Stomach smooth muscle (tissue), 2 donors: ENCODE data around the gene SLC43A2.

Experiments
- H3K27ac ChIP-seq: one replicate; pipeline ENCODE4 v1.7.0; 2013; ENCODE audit warnings: mild to moderate bottlenecking, low read length, inconsistent platforms
- H3K27me3 ChIP-seq, 2 donors: one replicate each; pipeline ENCODE4 v1.7.0; 2013; ENCODE audit warnings: low read length in 2 of 2; ENCODE audit not compliant: insufficient read depth in 2 of 2, control insufficient read depth in 1 of 2
- H3K36me3 ChIP-seq, 2 donors: one replicate each; pipeline ENCODE4 v1.7.0; 2013; ENCODE audit warnings: low read length in 2 of 2; ENCODE audit not compliant: control insufficient read depth in 2 of 2, insufficient read depth in 2 of 2
- H3K4me1 ChIP-seq: one replicate; pipeline ENCODE4 v1.7.0; 2013; ENCODE audit warnings: low read length; ENCODE audit not compliant: control insufficient read depth, insufficient read depth
- H3K4me3 ChIP-seq, 2 donors: one replicate each; pipeline ENCODE4 v1.7.0; 2013; ENCODE audit warnings: low read length in 2 of 2
- H3K9ac ChIP-seq, 2 donors: one replicate each; pipeline ENCODE4 v1.7.0; 2013; ENCODE audit warnings: low read length in 2 of 2, mild to moderate bottlenecking in 1 of 2
- H3K9me3 ChIP-seq, 2 donors: one replicate each; pipeline ENCODE4 v1.7.0; 2013; ENCODE audit warnings: low read length in 2 of 2; ENCODE audit not compliant: control insufficient read depth in 2 of 2
- donor health status: healthy.
- donor health status: Pancreatic carcinoma.

The SLC43A2 gene

DNA sequence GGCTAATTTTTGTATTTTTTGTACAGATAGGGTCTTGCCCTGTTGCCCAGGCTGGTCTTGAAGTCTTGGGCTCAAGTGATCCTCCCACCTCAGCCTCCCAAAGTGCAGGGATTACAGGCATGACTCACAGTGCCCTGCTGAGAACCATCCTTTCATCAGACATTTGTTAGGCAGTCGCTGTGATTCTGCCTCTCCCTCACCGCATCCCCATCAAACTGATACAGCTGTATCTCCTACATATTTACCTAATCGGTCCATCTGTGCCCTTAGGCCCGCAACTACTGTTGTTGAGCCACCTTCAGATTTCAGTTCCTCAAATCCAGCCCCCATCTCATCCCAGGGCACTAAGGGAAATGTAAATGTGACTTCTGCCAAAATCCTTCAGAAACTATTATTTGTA, 2.0 kb upstream of the SLC43A2 start:
- Histone ChIP-seq H3K9me3 (no peaks in the 10 kb centered on the region), H3K4me1 (peaks cover 18% of the 10 kb centered on the region), H3K4me3 (no peak overlapping the region), H3K9ac (no peak overlapping the region), H3K27me3 (no peaks in the 10 kb centered on the region), H3K27ac (no peak overlapping the region), H3K36me3 (no peaks in the 10 kb centered on the region)

DNA sequence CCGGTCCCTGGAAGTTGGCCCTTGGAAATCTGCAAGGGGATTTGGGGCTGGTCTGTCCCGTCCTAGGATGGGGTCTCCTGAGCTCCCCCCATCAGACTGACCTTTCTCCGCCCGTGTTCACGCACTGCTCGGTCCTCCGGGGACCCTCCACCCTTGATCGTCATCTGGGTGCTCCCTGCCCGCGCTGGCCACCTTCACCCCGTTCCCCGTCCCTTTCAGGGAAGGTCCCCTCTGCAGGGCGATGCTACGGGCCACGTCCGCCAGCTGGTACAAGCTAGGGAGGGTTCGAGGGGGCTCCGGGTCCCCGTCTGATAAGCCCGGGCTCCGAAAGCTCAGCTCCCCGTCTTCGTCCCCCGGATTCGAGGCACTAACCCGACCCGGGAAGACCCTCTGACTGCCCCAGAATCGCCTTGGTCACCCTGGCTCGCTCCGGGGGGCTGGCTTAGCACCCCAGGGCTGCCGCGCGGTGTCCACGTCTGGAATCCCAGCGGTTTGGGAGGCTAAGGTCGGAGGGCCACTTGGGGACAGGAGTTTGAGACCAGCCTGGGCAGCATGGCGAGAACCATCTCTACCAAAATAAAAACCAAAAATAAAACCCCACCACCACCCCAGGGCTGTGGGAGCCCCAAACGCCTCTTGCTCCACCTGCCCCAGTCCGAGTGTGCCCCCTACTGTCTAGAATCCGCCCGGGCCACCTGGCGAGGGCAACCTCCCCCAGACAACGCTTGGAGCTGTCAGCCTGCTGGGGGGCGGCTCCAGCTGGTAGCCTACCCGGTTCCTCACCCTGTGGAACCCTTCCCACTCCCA, 1.1 kb upstream of the SLC43A2 start:
- peaks cover 18% of the 10 kb centered on the region for H3K4me1 ChIP-seq
- no peaks in the 10 kb centered on the region for H3K9me3 ChIP-seq
- no peaks in the 10 kb centered on the region for H3K27me3 ChIP-seq
- H3K27ac ChIP-seq: peak overlapping the region; percentile 93
- H3K4me3 ChIP-seq: peak overlapping the region; percentile 76 to 93
- H3K9ac ChIP-seq: peak overlapping the region; percentile 73 to 80
- peaks cover 0 to 3% of the 10 kb centered on the region in 2 donors for H3K36me3 ChIP-seq

DNA sequence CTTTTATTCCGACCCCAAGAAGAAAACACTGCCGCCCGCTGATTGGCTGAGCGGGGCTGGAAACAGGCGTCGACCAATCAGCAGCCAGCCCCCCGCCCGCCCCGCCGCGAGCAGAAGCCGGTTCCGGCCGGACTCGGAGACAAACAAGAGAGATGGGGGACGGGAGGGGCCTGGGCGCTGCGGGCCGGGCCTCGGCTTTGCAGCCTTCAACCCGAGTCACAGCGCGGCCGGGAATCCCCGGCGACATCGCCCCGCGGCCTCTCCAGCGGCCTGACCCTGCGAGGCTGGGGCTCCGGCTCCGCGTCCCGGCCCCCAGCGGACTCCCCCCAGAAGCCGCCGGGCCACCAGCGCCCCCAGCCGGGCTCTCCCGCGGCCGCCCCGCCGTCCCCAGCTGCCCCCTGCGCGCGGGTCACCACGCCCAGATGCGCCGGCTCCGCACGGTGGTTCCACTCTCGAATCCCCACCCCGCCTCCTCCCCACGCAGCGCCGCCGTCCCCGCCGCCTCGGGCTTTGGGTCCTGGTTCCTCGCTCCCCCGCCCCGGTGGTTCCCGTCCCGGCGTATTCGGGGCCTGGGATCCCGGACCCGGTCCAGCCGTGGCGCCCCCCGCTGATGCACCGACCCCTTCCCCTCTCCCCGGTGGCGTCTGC, 346 bp upstream of the SLC43A2 start:
- H3K36me3 ChIP-seq: peaks cover 0 to 3% of the 10 kb centered on the region in 2 donors
- H3K27ac ChIP-seq: peak overlapping the region; percentile 93
- peak overlapping the region; percentile 76 to 93 for H3K4me3 ChIP-seq
- H3K9ac ChIP-seq: peak overlapping the region; percentile 73 to 80
- no peaks in the 10 kb centered on the region for H3K27me3 ChIP-seq
- no peaks in the 10 kb centered on the region for H3K9me3 ChIP-seq
- peaks cover 18% of the 10 kb centered on the region for H3K4me1 ChIP-seq

DNA sequence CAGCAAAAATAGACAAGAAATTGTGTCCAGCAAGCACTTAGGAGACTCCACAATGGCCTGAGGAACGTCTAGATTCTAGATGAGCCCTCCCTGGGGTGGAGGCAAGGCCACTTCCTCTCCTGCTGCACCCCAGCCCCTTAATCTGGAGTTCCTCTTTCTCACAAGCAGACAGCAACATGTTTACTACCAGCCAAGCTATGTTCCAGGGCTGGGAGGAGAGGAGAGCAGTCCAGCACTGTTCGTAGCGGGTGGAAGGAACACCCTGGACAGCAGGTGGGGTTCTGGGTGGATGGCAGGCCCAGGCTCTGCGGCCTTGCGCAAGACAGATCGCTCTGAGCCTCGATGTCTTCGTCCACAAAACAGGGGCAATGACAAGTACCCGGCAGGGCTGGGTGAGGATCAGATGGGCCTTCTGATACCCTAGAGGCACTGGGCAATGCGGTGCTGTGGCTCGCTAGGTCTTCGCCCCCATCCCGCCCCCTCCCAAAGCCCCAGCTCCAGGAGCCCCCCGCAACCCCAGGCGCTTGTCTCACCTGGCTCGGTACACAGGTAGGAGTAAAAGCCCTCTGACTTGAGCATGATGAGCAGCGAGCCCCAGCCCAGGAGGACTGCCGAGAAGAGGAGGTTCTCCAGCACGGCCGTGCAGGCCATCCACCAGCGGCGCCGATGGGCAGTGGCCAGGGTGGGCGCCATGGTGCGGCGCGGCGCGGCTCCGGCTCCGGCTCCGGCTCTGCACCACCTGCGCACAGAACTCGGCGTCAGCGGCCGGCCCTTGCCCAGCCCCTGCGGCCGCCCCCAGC, 1.3 kb downstream of the SLC43A2 start:
- peaks cover 0 to 3% of the 10 kb centered on the region in 2 donors for H3K36me3 ChIP-seq
- H3K27ac ChIP-seq: peak overlapping the region; percentile 31
- H3K9ac ChIP-seq: peak overlapping the region; percentile 29 to 72
- H3K4me1 ChIP-seq: peaks cover 18% of the 10 kb centered on the region
- H3K9me3 ChIP-seq: no peaks in the 10 kb centered on the region
- peak overlapping the region; percentile 88 to 93 for H3K4me3 ChIP-seq
- no peaks in the 10 kb centered on the region for H3K27me3 ChIP-seq

DNA sequence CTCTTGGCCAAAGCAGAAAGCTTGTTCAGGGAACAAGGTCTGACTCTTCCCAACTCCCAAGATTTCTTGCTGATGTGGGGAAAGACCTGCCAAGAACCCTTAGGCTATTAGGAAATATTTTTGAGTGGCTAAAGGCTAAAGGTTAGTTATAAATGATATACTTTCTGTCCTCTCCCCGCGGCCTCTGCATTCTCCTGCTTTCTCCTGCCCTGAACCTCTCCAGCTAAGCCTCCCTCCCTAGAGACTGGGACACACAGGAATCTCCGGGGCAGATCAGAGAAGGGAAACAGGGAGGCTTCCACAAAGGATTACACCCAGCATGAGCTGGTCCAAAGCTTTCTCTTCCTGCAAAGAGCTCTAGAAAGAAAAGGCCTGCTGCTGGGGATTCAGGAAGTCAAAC, 2.3 kb downstream of the SLC43A2 start:
- peaks cover 18% of the 10 kb centered on the region for H3K4me1 ChIP-seq
- H3K36me3 ChIP-seq: peaks cover 0 to 3% of the 10 kb centered on the region in 2 donors
- H3K4me3 ChIP-seq: no peak overlapping the region
- H3K9me3 ChIP-seq: no peaks in the 10 kb centered on the region
- no peak overlapping the region for H3K9ac ChIP-seq
- no peak overlapping the region for H3K27ac ChIP-seq
- H3K27me3 ChIP-seq: no peaks in the 10 kb centered on the region

DNA sequence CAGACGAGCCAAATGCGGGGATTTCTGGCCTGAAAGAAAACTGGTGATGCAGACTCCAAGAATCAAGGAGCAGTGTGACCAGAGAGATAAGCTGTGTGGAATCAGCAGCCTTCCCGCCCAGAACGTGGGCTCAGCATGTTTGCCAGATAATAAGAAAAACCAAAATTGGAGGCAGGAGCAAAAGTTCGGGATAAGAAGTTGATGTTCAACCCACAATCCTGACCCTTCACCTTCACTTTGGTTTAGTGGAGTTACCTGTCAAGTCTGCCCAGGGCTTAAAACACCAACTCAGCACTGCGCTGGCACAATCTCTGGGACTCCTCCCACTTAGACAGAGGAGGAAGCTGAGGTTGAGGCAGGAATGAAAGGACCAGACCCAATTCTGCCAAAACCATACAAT, 3.1 kb downstream of the SLC43A2 start:
- Histone ChIP-seq H3K4me3 (no peak overlapping the region), H3K27ac (no peak overlapping the region), H3K27me3 (no peaks in the 10 kb centered on the region), H3K36me3 (peaks cover 0 to 3% of the 10 kb centered on the region in 2 donors), H3K4me1 (peaks cover 18% of the 10 kb centered on the region), H3K9ac (no peak overlapping the region), H3K9me3 (no peaks in the 10 kb centered on the region)

DNA sequence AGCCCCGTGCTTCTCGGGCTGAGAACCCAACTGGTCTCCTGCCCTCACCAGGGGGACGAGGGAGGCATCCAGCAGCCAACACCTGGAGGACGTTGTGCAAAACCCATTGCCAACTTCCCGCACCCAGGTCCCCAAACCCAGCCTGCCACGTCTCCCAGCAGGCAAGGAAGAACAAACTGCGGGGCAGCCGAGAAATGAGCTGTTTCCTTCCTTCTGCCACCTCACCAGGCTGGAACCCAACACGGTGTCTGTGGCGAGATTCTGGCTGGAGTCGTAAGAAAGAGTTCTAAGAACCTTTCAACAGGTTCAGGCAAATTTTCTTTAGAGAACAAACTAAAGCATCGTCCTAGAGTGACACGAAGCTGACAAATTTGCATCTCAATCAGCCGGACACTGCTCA, 3.6 kb downstream of the SLC43A2 start:
- H3K27me3 ChIP-seq: no peaks in the 10 kb centered on the region
- H3K36me3 ChIP-seq: peaks cover 0 to 3% of the 10 kb centered on the region in 2 donors
- no peak overlapping the region for H3K9ac ChIP-seq
- H3K27ac ChIP-seq: no peak overlapping the region
- H3K4me3 ChIP-seq: no peak overlapping the region
- peaks cover 18% of the 10 kb centered on the region for H3K4me1 ChIP-seq
- no peaks in the 10 kb centered on the region for H3K9me3 ChIP-seq

DNA sequence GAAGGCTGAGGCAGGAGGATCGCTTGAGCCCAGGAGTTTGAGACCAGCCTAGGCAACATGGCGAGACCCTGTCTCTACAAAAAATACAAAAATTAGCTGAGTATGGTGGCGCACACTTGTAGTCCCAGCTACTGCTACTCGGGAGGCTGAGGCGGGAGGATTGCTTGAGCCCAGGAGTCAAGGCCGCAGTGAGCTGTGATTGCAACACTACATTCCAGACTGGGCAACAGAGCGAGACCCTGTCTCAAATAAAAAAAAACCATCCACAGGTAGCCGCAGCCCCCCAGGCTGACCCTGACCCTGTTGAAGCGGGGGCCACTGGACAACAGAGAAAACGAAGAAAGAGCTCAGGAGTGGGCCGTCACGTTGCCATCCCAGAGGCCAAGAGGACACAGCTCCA, 4.0 kb downstream of the SLC43A2 start:
- peaks cover 16% of the 10 kb centered on the region for H3K4me1 ChIP-seq
- H3K27me3 ChIP-seq: no peaks in the 10 kb centered on the region
- no peak overlapping the region for H3K27ac ChIP-seq
- no peaks in the 10 kb centered on the region for H3K9me3 ChIP-seq
- no peak overlapping the region for H3K9ac ChIP-seq
- H3K4me3 ChIP-seq: no peak overlapping the region
- peaks cover 0 to 3% of the 10 kb centered on the region in 2 donors for H3K36me3 ChIP-seq

DNA sequence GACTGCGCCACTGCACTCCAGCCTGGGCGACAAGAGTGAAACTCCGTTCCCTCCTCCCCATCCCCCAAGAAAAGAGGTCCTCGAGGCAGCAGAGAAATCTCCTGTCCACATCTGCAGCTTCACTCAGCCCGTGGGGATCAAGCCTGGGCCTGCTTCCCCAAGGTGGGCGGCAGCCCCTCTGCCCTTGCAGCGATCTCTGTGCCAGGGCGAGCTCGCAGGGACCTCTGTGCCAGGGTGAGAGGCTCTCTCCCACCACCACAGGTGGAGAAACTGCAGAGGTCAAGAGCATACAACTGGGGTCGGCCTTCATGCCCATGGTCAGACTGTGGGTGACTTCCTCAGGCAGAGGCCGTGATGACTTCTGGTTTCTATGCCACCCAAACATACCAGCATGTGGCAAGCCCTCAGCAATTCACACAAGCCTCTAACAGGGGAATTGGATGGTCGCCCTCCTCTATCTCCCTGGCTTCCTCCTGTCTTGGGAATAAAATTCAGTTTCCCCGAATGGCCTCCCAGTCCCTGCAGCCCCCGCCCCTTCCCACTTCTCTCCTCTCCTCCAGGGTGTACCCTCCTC, 5.5 kb downstream of the SLC43A2 start:
- Histone ChIP-seq H3K9me3 (no peaks in the 10 kb centered on the region), H3K4me3 (no peak overlapping the region), H3K36me3 (peaks cover 0 to 3% of the 10 kb centered on the region in 2 donors), H3K27me3 (no peaks in the 10 kb centered on the region), H3K27ac (no peak overlapping the region), H3K4me1 (peaks cover 10% of the 10 kb centered on the region), H3K9ac (no peak overlapping the region)

DNA sequence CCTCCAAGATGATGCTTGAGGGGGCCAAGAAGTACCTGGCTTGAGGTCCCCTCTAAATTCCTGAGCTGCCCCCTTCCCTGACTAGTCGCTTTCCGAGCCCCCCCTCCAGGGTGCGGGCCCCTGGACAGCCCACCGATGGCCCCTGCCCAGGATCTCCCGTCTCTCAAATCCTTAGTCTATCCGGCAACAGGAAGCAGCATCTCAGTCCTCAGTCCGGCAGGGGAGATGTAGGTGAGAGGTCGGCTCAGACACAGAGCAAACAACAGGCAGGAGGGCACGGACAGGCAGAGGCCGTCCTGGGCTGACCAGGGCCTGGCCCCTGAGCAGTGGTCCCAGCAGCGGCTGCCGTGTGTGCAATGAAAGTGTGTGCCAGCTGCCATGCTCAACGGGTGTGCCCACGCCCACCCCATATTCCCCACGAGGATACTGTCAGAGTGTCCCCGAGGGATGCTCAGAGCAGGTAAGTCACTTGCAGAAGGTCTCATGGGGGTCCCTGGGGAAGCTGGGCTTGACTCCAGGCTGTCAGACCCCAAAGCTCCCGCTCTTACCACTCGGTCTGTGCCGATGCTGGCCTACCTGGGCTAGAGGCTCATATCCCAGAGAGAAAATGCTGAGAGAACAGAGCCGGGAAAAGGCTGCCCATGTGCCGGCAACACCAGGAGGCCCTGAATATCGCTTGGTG, 7.2 kb downstream of the SLC43A2 start:
- Histone ChIP-seq H3K36me3 (peaks cover 0 to 3% of the 10 kb centered on the region in 2 donors), H3K27me3 (no peaks in the 10 kb centered on the region), H3K9ac (no peak overlapping the region), H3K4me3 (no peak overlapping the region), H3K27ac (no peak overlapping the region), H3K4me1 (no peaks in the 10 kb centered on the region), H3K9me3 (no peaks in the 10 kb centered on the region)
